ENCODE measurements around the gene IL1RL2.

DNA sequence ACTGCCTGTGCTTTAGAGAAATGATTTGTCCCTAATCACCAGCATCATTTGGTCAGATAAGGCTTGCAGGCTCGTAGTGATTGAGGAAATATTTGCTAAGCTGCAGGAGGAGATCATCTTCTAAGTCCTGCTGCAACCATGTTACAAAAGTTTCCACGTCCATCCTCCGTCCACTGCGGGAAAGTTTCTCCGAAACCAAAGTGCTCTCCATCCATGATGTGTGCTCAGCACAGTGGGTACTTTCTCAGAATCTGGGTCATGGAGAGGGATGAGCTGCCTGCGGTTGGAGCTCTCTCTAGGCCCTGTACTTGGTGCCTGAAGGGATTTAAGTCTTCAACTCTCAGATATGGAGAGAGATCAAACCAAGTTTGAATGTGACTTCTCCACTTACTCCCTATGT lies 39.3 kb downstream of the IL1RL2 start:
- TF ChIP-seq, protein P1, sequence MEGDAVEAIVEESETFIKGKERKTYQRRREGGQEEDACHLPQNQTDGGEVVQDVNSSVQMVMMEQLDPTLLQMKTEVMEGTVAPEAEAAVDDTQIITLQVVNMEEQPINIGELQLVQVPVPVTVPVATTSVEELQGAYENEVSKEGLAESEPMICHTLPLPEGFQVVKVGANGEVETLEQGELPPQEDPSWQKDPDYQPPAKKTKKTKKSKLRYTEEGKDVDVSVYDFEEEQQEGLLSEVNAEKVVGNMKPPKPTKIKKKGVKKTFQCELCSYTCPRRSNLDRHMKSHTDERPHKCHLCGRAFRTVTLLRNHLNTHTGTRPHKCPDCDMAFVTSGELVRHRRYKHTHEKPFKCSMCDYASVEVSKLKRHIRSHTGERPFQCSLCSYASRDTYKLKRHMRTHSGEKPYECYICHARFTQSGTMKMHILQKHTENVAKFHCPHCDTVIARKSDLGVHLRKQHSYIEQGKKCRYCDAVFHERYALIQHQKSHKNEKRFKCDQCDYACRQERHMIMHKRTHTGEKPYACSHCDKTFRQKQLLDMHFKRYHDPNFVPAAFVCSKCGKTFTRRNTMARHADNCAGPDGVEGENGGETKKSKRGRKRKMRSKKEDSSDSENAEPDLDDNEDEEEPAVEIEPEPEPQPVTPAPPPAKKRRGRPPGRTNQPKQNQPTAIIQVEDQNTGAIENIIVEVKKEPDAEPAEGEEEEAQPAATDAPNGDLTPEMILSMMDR (IDR thresholded peaks at IDR 0.05), result no peak
- no peak for TF ChIP-seq EP300 (IDR thresholded peaks at IDR 0.05)
- TF ChIP-seq POLR2A (IDR thresholded peaks at IDR 0.05), result no peak
- TF ChIP-seq POLR2AphosphoS5 (IDR thresholded peaks at IDR 0.05), result no peak
